KMS-11 (cell line): ENCODE data around the gene UNC13D.

Experiments used
- H2AFZ ChIP-seq: fragments of 200-600 bp; sonication (generic); 2 replicates; pipeline ENCODE4 v1.6.1; 2016; ENCODE audit warnings: antibody characterized with exemption, mixed run types, low read depth
- H3K27ac ChIP-seq: fragments of 200-600 bp; sonication (generic); 2 replicates; pipeline ENCODE4 v1.6.1; 2016; ENCODE audit warnings: mild to moderate bottlenecking, mixed run types
- H3K27me3 ChIP-seq: fragments of 200-600 bp; sonication (generic); 2 replicates; pipeline ENCODE4 v1.6.1; 2017; ENCODE audit warnings: mild to moderate bottlenecking, low read depth, mixed run types, moderate library complexity; ENCODE audit not compliant: insufficient read depth
- H3K36me3 ChIP-seq: fragments of 200-600 bp; sonication (generic); 2 replicates; pipeline ENCODE4 v1.6.1; 2017; ENCODE audit warnings: mild to moderate bottlenecking, mixed run types; ENCODE audit not compliant: insufficient read depth
- H3K4me1 ChIP-seq: fragments of 200-600 bp; sonication (generic); 2 replicates; pipeline ENCODE4 v1.6.1; 2016; ENCODE audit warnings: mild to moderate bottlenecking, low read depth, mixed run types; ENCODE audit not compliant: poor library complexity, severe bottlenecking
- H3K4me2 ChIP-seq: fragments of 200-600 bp; sonication (generic); 2 replicates; pipeline ENCODE4 v1.7.0; 2016; ENCODE audit warnings: mild to moderate bottlenecking, mixed run types
- H3K4me3 ChIP-seq: fragments of 200-600 bp; sonication (generic); IDR thresholded peaks from 2 replicates; pipeline ENCODE4 v1.6.1; 2017; ENCODE audit warnings: low read depth, low read length, mixed read lengths; ENCODE audit not compliant: insufficient read depth
- H3K79me2 ChIP-seq: fragments of 200-600 bp; sonication (generic); 2 replicates; pipeline ENCODE4 v1.6.1; 2016; ENCODE audit warnings: low read depth, mixed run types; ENCODE audit not compliant: insufficient read depth
- H3K9ac ChIP-seq: fragments of 200-600 bp; sonication (generic); 2 replicates; pipeline ENCODE4 v1.6.1; 2016; ENCODE audit warnings: mild to moderate bottlenecking, mixed run types
- H4K20me1 ChIP-seq: fragments of 200-600 bp; sonication (generic); 2 replicates; pipeline ENCODE4 v1.6.1; 2016; ENCODE audit warnings: mild to moderate bottlenecking, mixed run types; ENCODE audit not compliant: insufficient read depth
- CTCF ChIP-seq: fragments of 200-600 bp; sonication (generic); conservative IDR thresholded peaks from 2 replicates; pipeline ENCODE4 v1.6.1; 2017; ENCODE audit warnings: low read depth, mild to moderate bottlenecking, antibody characterized with exemption, low read length, moderate library complexity, mixed read lengths

Gene UNC13D

GRCh38 chr17:75828741-75829140 is 15.5 kb downstream of the UNC13D start:
- H3K27ac ChIP-seq, result no peak overlapping the region
- H3K79me2 ChIP-seq, result no peaks in the 10 kb centered on the region
- H4K20me1 ChIP-seq, result no peaks in the 10 kb centered on the region
- H3K36me3 ChIP-seq, result no peaks in the 10 kb centered on the region
- no peak overlapping the region for H3K9ac ChIP-seq
- TF ChIP-seq CTCF, result no peak
- no peaks in the 10 kb centered on the region for H3K27me3 ChIP-seq
- H3K4me1 ChIP-seq, result peaks cover 17% of the 10 kb centered on the region
- H3K4me2 ChIP-seq, result no peak overlapping the region
- no peak overlapping the region for H2AFZ ChIP-seq
- no peak overlapping the region for H3K4me3 ChIP-seq

- Histone ChIP-seq H3K9ac (no peak overlapping the region; the same call in 1 of the 2 replicates), H3K4me3 (no peak overlapping the region), H3K27me3 (no peaks in the 10 kb centered on the region), H3K4me2 (peak overlapping the region; percentile 56; the same call in 1 of the 2 replicates), H3K4me1 (peaks cover 17% of the 10 kb centered on the region), H2AFZ (peak overlapping the region; percentile 82), H3K36me3 (no peaks in the 10 kb centered on the region), H3K27ac (peak overlapping the region; percentile 30; the same call in 1 of the 2 replicates), H3K79me2 (no peaks in the 10 kb centered on the region), H4K20me1 (no peaks in the 10 kb centered on the region)
- no peak for TF ChIP-seq CTCF
Measured at GRCh38 chr17:75828076-75828400, 16.2 kb downstream of the UNC13D start.

- no peaks in the 10 kb centered on the region for H3K79me2 ChIP-seq
- no peak overlapping the region; the same call in 1 of the 2 replicates for H3K9ac ChIP-seq
- H3K27ac ChIP-seq, result peak overlapping the region; percentile 30; the same call in 1 of the 2 replicates
- peak overlapping the region; percentile 56; the same call in 1 of the 2 replicates for H3K4me2 ChIP-seq
- TF ChIP-seq CTCF, result peak; percentile 77
- no peaks in the 10 kb centered on the region for H3K36me3 ChIP-seq
- no peaks in the 10 kb centered on the region for H3K27me3 ChIP-seq
- peaks cover 17% of the 10 kb centered on the region for H3K4me1 ChIP-seq
- H3K4me3 ChIP-seq, result no peak overlapping the region
- H4K20me1 ChIP-seq, result no peaks in the 10 kb centered on the region
- peak overlapping the region; percentile 82 for H2AFZ ChIP-seq
Measured at GRCh38 chr17:75827308-75828075, 16.7 kb downstream of the UNC13D start.

- H4K20me1 ChIP-seq, result no peaks in the 10 kb centered on the region
- no peak overlapping the region for H3K4me3 ChIP-seq
- peak overlapping the region; percentile 82 for H2AFZ ChIP-seq
- H3K36me3 ChIP-seq, result no peaks in the 10 kb centered on the region
- H3K9ac ChIP-seq, result no peak overlapping the region
- TF ChIP-seq CTCF, result no peak
- no peaks in the 10 kb centered on the region for H3K79me2 ChIP-seq
- no peaks in the 10 kb centered on the region for H3K27me3 ChIP-seq
- H3K4me2 ChIP-seq, result peak overlapping the region; percentile 56; the same call in 1 of the 2 replicates
- H3K4me1 ChIP-seq, result peaks cover 22% of the 10 kb centered on the region
- H3K27ac ChIP-seq, result peak overlapping the region; percentile 30; the same call in 1 of the 2 replicates
Measured at GRCh38 chr17:75826561-75827307, 17.5 kb downstream of the UNC13D start.
